GM21529 (cell line): ENCODE results near the gene USP6.
"Not testable (repeated sequence)": the region's sequence is repeated elsewhere in the genome, so short reads cannot be mapped to it uniquely, and the experiment has no call there.

Source experiments
- ATAC-seq: cut with Tn5 transposase; IDR thresholded peaks from one replicate; pipeline ENCODE4 v1.9.1; 2021; ENCODE audit not compliant: unreplicated experiment

The USP6 gene

DNA sequence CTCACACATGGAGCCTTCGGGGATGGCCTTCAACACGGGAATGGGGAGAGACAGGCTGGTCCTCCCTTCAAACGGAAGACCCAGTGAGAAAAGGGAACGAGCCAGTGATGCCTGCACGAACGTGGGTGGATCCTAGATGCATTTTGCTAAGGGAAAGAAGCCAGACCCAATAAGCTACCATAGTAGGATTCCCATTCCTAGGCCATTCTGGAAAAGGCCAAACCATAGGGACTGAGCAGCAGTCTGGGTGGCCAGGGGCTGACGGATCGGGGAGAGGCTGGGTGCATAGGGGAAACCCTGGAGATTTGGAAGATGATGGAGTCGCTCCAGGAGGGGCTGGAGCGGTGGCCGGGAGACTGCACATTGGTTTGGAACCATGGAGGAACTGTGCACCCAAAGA is 18.7 kb downstream of the USP6 start:
- not testable (repeated sequence) for ATAC-seq

DNA sequence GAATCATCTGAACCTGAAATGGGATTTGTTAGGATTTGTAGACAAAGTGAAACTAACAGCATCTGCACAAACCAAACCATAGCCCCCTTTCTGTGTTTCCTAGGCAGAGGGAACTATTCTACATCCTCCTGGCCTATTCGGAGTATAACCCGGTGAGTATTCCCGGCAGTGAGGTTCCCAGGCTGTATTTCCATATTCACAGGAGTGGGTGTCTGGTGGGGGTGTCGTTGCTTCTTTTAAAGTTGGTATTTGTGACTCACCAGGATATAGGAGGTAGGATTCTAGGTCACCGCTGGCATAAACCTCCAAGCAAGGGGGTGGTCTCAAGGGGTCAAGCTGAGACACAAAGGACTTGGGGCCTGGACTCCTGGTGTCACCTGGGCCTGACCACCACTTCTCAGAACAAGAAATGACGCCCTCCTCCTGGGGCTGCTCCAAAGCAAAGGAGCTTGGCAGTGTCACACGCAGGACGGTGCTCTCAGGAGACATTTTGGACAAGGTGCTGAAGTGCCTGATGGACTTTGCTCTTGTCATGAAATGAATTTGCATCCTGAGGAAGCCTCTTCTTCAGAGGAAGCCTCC is 19.4 kb downstream of the USP6 start:
- not testable (repeated sequence) for ATAC-seq

DNA sequence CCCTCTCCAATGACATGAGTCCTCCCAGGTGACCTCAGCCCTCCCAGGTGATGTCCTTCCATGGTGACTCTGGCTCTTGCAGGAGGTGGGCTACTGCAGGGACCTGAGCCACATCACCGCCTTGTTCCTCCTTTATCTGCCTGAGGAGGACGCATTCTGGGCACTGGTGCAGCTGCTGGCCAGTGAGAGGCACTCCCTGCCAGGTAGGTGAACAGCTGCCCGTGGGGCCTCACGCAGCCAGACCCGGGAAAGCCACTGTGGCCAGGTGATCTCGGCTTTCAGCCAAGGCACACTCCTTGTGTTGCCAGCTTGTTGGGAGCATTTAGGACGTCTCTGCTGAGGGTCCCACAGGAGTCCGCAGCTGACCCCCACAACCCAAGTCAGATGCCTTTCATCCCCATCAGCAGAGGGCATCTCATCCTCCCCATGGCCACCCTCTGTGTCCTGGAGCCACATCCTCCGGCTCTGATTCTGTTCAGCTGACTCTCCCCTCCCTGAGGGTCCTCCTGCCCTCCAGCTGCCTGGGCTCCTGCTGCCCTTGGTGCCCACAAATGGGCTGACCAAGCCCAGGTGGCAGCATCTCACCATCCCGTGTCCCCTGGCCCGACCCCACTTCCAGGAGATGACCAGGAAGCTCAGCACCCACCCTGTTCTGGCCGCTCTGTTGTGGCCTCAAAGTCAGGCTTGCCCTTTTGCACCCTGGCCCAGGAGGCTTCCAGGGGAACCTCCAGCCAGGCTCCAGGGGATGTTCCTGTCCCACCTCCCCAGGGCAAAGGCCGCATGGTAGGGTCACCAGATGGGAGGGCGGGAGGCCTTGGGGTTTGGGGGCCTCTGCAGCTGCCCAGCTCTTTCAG is 20.1 kb downstream of the USP6 start:
- ATAC-seq: no peak

DNA sequence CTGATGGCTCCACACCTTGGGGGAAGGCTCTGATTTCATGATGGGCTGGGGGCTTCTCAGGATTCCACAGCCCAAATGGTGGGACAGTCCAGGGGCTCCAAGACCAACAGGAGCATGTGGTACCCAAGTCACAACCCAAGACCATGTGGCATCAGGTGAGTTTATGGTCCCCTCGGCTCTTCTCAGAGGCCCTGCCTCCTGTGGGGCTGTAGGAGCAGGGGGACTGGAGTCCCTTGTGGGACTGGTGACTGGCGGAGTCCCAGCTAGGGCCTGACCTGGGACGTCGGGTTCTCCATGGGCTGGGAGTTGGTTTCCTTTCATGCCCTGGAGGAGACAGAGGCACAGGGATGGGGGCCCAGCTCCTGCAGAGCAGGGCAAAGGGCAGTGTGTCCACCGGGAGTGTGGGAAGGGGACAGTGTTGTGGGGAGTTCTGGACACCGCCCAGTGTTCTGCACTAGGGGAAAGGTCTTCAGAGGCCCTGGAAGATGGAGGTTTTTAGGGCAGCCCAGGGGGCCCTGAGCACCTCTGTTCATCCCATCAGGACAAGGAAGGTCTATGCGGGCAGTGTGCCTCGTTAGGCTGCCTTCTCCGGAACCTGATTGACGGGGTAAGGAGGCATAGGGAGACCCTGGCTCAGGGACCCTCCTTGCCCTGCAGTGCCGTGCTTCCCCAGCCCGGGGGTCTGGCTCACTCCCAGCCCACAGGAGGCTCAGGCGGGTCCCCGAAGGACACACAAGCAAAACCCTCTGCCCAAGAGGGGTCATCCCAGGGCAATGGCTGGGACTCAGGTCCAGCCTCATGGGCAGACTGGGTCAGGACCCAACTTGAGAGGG is 21.0 kb downstream of the USP6 start:
- not testable (repeated sequence) for ATAC-seq

DNA sequence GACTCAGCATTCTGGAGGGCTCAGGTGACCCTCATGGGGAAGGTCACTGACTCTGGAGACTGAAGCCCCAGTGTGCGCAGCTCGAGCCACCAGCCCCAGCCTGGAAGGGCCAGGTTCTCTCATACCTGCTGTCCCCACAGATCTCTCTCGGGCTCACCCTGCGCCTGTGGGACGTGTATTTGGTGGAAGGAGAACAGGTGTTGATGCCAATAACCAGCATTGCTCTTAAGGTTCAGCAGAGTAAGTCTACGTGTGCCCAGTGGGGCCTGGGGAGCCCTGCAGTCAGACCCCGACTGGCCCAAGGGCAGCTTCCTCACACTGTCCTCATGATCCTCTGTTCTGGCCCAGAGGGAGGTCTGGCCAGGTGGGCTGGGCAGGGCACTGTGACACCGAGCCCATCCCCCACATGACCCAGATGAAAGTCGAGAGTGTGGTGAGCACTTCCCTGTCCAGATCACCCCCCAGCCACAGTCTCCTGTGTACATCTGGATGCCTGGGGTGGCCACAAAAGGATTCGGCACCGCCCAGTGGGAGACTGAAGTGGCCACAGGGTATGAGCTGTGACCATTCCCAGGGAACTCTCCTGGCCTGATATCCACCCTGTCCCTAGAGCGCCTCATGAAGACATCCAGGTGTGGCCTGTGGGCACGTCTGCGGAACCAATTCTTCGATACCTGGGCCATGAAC is 21.8 kb downstream of the USP6 start:
- not testable (repeated sequence) for ATAC-seq

DNA sequence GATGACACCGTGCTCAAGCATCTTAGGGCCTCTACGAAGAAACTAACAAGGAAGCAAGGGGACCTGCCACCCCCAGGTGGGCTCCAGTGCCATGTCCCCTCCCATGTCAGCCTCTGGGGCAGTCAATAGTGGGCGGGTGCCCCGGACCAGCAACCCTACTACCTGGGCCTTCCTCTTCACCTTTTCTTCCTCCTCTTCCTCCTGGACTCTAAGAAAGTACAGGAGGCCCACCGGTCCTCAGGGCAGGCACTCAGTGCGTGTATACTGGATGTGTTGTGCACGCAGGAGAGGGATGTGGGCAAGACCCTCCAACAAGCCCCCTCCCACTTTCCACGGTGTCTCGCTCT is 22.3 kb downstream of the USP6 start:
- not testable (repeated sequence) for ATAC-seq

DNA sequence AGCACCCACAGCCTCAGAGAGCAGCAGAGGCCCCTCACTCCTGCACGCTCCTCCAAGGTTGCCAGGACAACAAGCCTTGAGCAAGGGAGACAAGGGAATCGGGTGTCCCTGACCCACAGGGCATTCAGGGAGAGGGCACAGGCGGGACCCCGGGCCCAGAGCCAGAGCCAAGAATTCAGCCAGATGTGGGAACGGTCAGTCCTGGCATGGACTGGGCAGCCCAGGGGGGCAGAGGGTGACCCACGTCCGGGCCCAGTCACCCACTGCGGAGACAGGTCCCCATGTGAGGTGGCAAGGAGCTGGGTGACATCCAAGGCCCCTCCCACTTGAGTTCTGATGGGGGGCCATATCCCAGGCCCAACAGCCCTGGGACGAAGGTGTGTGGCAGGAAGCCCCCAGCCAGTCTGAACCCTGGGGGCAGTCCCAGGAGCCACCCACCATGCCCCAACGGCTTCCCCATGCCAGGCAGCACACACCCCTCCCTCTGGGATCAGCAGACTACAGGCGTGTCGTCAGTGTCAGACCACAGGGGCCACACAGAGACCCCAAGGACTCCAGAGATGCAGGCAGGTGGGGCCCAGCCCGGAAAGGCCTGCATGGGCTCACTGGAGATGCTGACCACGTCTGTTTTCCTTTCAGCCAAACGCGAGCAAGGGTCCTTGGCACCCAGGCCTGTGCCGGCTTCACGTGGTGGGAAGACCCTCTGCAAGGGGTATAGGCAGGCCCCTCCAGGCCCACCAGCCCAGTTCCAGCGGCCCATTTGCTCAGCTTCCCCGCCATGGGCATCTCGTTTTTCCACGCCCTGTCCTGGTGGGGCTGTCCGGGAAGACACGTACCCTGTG is 23.0 kb downstream of the USP6 start:
- ATAC-seq: no peak

DNA sequence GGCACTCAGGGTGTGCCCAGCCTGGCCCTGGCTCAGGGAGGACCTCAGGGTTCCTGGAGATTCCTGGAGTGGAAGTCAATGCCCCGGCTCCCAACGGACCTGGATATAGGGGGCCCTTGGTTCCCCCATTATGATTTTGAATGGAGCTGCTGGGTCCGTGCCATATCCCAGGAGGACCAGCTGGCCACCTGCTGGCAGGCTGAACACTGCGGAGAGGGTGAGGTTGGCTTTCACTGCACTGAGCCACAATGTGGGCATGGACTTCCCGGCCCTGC is 23.6 kb downstream of the USP6 start:
- ATAC-seq: no peak

DNA sequence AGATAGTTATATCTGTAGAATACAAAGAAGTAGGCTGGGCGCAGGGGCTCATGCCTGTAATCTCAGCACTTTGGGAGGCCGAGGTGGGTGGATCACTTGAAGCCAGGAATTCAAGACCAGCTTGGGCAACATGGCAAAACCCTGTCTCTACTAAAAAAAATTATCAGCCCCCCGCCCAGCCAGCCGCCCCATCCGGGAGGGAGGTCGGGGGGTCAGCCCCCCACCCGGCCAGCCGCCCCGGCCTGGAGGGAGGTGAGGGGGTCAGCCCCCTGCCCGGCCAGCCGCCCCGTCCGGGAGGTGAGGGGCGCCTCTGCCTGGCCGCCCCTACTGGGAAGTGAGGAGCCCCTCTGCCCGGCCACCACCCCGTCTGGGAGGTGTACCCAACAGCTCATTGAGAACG is 27.0 kb downstream of the USP6 start:
- ATAC-seq: not testable (repeated sequence)

DNA sequence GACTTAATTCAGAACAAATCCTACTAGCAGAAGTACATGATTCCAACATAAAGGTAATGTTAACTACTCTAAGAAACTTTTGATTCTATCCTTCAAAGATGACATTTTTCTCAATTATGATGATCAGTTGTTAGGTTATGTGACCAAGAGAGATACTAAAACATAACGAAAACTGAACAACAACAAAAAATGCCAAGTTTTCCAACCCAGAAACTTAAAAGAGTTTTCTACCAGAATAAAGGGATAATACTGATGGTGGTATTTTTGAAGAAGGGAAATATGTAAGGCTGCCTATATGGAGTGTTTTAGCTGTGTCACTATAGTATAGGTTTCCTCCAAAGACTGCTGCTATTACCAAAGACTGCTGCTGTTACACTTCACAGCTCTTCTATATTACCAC is 30.3 kb downstream of the USP6 start:
- ATAC-seq: not testable (repeated sequence)

DNA sequence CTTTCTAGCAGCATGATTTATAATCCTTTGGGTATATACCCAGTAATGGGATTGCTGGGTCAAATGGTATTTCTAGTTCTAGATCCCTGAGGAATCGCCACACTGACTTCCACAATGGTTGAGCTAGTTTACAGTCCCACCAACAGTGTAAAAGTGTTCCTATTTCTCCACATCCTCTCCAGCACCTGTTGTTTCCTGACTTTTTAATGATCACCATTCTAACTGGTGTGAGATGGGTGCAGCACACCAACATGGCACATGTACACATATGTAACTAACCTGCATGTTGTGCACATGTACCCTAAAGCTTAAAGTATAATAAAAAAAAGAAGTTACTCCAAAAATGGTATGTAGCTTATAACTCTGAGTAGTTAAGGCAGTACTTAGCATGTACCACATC is 44.9 kb downstream of the USP6 start:
- ATAC-seq: not testable (repeated sequence)

DNA sequence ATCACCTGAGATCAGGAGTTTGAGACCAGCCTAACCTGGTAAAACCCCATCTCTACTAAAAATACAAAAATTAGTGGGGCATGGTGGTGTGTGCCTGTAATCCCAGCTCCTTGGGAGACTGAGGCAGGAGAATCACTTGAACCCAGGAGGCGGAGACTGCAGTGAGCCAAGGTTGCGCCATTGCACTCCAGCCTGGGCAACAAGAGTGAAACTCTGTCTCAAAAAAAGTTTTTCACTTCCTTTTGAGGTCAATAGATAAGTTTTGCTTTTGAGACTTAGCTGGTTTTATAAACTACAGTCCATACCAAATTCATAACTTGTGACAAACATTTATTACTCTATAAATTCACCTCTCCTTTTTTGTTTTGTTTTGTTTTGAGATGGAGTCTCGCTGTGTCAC is 46.0 kb downstream of the USP6 start:
- not testable (repeated sequence) for ATAC-seq

DNA sequence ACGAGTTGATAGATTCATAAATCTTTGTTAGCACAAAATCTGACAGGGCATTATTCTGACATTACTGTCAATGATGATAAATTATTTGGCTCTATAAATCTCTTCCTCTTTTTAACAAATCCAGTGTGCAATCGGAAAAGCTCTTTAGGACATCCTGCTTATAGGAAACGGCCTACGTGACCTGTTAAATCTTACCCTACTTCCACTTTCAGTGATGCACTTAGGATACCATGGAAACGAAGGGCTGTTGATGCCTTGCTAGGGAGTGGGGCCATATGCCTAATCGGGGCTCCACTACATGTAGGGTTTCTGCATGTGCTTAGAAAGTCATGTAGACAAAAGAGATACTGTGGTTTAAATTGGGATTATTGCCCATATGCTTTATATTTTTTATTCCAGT is 48.6 kb downstream of the USP6 start:
- no peak for ATAC-seq

DNA sequence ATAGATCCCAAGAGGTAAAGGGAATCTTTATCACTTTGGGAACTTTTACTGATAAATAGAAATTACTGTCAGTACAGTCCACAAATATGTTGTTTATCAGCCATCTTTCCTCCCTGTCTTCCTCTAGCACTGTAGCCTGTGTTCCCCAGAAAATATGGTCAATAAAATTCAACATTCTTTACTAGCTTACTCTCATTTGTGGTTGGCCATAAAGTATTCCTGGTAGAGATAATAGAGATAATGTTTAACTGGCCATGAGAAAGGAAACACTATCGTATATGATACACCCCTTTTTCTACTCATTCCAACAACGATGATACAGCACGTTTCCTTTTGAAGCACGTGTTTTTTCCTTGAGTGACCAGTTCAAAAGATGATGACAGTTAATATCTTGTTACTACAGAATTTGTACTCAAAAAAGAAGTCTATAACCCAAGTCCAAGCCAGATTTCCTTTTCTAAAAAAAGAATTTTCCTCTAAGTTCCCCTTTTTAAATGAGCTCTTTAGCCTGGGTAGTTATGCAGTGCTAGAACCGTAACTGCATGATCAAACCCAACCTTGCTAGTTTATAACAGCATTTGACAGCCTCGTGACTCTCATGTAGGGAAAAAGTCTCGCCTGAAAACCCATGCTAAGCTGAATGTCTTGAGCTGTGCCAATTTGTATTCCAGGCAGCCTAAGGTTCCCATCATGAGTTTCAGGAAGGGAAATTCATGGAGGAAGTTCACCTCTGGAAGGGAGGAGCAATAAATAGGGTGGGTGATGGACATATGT is 50.1 kb downstream of the USP6 start:
- not testable (repeated sequence) for ATAC-seq

DNA sequence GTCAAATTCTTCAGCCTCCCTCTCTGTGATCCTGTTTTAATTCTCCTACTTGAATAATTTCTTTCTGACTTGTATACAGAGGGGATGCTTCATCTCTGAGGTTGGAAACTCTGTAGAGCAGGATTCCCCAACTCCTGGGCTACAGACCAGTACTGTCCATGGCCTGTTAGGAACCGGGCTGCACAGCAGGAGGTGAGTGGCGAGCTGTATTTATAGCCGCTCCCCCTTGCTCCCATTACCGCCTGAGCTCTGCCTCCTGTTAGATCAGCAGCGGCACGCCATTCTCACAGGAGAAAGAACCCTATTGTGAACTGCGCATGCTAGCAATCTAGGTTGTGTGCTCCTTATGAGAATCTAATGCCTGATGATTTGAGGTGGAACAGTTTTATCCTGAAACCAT is 59.2 kb downstream of the USP6 start:
- ATAC-seq: not testable (repeated sequence)

DNA sequence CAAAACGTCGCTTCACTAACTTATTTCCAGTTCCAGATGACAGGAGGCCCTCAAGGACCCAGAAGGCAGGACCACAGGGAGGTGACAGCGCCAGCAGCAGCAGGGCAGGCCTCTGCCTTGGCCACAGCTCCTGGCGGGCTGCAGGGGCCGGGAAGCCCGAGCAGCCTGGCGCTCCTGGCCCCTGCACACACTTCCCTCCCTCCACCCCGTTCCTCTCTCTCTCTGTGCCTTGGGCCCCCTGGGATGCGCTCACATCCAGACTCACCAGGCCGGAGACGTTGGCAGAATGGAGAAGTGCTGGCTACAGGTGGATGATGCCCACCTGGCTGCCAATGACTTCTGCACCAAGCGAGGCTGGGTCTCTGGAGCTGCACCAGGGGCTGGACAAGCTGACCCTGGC is 63.2 kb downstream of the USP6 start:
- ATAC-seq: no peak

DNA sequence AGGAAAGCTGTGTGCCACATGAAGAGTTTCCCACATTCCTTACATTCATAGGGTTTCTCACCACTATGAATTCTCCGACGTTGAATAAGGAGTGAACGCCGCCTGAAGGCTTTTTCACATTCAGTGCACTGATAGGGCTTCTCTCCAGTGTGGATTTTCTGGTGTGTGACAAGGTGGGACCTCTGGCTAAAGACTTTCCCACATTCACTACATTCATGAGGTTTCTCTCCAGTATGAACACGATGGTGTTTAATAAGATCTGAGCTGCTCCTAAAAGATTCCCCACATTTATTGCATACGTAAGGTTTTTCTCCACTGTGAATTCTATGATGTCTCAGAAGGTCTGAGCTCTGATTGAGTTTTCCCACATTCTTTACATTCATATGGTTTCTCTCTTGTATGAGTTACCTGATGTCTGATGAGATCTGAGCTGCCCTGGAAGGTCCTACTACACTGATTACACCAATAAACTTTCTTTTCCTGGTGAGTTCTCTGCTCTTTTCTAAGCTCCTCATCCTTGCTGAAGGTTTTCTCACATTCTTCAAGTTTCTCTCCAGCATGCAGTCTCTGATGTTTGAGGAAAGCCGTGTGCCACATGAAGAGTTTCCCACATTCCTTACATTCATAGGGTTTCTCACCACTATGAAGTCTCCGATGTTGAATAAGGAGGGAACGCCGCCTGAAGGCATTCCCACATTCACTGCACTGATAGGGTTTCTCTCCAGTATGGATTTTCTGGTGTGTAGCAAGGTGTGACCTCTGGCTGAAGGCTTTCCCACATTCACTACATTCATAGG is 65.9 kb downstream of the USP6 start:
- no peak for ATAC-seq

DNA sequence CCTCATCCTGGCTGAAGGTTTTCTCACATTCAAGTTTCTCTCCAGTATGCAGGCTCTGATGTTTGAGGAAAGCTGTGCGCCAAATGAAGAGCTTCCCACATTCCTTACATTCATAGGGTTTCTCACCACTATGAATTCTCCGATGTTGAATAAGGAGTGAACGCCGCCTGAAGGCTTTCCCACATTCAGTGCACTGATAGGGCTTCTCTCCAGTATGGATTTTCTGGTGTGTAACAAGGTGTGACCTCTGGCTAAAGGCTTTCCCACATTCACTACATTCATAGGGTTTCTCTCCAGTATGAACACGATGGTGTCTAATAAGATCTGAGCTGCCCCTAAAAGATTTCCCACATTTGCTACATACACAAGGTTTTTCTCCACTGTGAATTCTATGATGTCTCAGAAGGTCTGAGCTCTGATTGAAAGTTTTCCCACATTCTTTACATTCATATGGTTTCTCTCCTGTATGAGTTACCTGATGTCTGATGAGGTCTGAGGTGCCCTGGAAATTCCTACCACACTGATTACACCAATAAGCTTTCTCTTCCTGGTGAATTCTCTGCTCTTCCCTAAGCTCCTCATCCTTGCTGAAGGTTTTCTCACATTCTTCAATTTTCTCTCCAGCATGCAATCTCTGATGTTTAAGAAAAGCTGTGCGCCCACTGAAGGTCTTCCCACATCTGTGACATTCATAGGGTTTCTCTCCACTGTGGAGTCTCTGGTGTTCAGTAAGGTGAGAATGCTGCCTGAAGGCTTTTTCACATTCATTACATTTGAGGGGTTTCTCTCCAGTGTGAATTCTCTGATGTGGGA is 67.0 kb downstream of the USP6 start:
- no peak for ATAC-seq
